SK-MEL-5 (cell line): ENCODE results near the gene NMRAL1. TPM values are rescaled to one million over a fixed set of nuclear protein-coding genes. Genes with fewer than 3 reads are reported as not detected.
A peak's percentile ranks its signal among the peaks of the same experiment; 100 is the strongest.

Experiments used
- DNase-seq: peaks from one replicate; pipeline ENCODE4 v3.0.0-alpha.2; 2016; ENCODE audit warnings: low read depth, low spot score
- in situ Hi-C: cut with HindIII; loops from 2 replicates; pipeline ENCODE4 v1.10.0; 2016; ENCODE audit warnings: low sequenced_read_pairs, high pct_unique_total_duplicates, low pct_unique_long_range_greater_than_20kb
- polyA plus RNA-seq, 2 experiments: library from polyadenylated mRNA; depleted of rRNA; stranded (reverse); fragments of >200 nt; gene quantifications; 2 replicates each; pipeline ENCODE4 v1.2.3, GENCODE V29; 2015
- total RNA-seq: library from RNA; depleted of rRNA; stranded (reverse); fragments of >200 nt; shearing (Covaris generic); gene quantifications from 2 replicates; pipeline ENCODE4 v1.2.3, GENCODE V29; 2014; rRNA removed

Gene NMRAL1
- total RNA-seq = 33.7 and 34.5 TPM in 2 replicates
- polyA plus RNA-seq (2015; cell fraction: cytosol; rRNA removed) = 51.3 and 65.3 TPM in 2 replicates
- polyA plus RNA-seq (2015; cell fraction: nucleus; rRNA removed) = 106 and 115 TPM in 2 replicates

DNA sequence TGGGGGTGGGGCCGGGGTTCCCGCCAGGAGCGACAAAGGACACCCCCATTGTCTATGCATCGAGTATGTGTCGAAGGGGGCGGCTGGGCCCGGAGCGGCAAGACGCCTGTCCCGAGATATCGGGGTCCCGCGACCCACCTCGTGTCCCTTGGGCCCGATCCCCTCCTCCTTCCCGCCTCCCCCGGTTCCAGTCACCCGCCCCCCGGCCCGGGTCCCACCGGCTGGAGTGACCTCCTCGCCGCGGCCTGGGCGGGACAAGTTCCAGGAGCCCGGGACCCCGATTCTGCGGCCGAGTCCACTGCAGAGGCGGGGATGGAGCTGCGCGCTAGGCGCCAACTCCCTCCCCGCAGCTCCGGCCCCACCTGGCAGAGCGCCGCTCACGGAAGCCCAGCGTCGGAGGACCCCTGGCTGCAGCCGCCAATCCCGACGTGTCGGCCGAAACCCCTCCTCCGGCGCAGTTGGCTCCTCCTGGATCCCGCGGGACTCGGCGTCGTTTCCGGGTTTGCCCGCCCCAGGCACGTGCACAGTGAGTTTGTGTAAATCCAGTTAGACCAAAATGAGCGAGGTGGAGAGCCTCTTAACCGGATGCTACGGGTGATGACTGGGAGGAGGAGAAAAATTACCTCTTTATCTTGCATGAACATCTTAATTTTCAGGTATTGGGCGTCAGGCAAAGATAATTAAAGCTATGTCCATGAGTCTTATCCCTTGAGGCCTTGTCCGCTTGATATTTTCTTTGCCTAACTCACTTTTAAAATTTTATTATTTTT, at the start of gene NMRAL1:
TSS of gene NMRAL1 (minus strand) at position 434 of the 770 bp plus-strand sequence. CDS start 493 bp downstream, outside the sequence.
- in situ Hi-C loops = no loop called here
- peak; percentile 93 for DNase-seq

DNA sequence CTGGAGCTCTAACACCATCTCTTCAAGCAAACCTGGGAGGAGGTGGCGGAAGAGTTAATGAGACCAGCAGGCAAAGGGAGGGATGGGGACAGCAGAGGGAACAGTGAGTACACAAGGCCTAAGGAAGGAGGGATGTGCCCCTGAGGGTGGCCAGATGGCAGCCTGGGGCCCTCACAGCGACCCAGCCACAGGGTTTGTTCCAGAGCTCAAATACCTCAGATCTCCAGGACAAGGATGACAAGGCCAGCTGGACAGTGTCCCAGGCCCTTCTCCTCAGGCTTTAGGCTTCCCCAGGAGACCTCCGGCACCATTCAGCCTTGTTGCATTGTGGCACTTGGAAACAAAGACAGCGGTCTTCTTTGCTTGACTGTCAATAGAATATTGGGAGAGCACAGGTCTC, 49.3 kb upstream of the NMRAL1 start:
- DNase-seq = no peak

DNA sequence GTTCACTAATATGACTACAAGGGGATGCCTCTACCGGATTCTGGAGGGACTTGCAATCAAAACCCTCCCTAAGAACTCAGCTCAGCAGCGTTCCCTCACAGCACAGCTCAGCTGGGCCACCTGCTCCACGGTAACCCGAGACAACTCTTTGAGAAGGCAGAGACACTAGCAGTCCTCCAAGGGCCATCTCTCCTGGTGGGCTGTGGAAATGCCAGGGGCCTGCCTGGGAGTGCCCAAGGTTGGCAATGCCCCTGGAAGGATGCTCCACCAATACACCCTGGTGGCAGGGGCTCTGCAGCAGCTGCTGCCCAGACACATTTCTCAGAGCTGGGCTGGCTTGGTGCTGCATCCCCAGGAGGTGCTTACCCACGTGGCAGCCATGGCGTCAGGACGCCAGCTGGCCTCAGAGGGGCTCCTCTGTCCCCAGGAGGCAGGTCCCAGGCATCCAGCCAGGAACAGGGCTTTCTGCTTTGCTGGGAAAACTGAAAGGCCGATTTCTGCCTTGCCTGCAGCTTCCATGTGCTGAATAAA, 47.7 kb upstream of the NMRAL1 start:
- in situ Hi-C loops = no loop called here
- no peak for DNase-seq

More for the DNA sequence above, 49.3 kb upstream of the NMRAL1 start:
- in situ Hi-C loops = no loop called here

DNA sequence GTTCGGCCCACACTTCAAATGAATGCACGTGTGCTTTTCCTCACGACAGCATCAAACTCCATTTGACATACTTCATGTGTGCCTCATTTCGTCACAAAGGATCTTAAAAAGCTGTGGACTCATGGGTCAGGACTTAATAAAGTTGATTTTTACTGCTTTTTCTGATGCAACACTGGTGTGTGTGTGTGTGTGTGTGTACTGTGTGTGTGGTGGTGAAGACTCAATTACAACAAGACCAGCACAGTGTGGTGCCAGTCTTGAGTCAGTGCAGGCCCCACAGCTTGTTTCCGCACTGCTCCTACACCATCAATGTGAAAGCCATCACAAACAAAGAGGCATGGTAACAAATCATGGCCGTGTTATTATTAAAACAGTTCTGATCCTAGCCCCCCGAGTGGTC, 46.5 kb upstream of the NMRAL1 start:
- no peak for DNase-seq

DNA sequence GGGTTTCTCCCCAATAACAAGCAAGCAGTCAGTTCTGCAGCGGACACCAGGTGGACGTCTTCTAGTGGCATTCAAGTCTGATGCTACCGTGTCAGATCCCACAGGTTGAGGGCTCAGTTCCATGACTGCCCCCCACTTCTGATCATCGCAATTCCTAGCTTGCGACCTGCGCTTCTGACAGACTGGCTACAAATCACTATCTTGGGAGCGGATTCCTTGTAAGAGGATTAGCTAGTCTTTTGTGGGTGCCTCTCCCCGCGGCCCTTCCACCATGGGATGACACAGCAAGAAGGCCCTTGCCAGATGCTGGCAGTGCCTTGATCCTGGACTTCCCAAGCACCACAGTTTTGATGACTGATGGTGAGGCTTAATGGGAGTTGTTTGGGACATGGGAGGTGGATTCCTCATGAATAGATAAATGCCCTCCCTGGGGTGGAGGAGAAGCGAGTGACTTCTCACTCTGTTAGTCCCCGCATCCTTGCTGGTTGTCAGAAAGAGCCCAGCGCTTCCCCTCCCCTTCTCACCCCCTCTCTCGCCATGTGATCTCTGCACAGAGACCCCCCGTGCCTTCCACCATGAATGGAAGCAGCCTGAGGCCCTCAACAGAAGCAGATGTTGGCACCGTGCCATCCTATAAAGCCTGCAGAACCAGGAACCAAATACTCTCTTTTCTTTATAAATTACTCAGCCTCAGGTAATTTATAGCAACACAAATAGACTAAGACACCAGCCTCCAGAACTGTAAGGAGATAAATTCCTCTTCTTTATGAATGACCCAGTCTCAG, 45.0 kb upstream of the NMRAL1 start:
- DNase-seq = no peak
- in situ Hi-C loops = no loop called here

More for the DNA sequence above, 46.5 kb upstream of the NMRAL1 start:
- in situ Hi-C loops = no loop called here

DNA sequence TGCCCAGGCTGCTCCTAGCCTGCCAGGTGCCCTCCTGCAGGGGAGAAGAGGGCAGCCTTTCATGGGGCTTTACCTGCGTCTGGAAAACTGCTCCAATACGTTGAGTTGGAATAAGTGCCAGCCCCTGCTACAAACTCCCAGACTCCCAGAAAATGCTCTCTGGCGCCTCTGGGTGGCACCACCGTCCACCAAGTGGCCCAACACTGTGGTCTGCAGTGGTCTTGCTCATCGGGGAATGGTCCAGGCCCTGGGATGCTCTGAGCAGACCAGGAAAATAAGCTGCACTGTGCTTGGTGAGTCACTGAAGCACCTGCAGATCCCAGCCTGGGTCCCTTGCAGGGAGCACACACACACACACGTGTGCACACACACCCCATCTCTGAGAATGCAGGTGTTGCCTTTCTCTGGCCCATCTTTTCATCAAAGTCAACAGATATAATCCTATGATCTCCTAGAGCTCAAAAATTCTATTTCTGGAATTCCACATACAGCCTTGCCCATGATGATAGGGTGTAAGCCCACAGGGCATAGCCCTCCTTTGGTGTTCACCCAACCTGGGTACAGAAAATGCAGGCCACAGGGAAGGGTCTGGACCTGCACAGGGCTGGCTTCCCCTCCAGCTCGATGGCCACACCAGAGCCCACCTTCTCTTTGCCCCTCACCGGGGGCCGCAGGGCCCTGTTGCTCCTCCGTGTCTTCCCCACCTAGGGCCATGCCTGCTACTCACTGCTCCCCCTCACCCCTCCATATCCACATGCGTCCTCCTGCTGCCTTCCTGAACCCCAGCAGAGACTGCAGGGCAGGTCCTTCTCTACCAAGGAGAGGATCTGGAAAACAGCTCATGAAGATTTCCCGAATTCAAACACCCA, 43.6 kb upstream of the NMRAL1 start:
- peak; percentile 70 for DNase-seq
- in situ Hi-C loops = no loop called here

DNA sequence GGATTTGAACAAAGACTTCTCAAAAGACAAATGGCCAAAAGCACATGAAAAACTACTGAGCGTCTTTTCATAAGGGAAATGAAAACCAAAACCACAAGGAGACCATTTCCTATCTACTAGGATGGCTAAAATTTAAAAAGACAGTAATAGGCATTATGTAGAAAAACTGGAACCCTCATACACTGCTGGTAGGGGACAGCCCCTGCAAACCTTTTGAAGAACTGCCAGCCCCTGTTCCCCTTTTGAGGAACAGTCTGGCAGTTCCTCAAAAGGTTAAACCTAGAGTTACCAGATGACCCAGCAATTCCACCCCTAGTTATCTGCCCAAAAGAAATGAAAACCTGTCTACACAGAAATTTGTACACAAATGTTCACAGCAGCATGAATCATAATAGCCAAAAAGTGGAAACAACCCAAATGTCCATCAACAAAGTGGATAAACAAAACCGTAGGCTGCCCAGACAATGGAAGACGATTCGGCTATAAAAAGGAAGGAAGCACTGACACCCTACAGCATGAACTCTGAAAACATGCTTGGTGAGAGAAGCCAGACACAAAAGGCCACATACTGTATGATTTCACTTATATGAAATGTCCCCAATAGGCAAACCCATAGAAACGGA, 41.3 kb upstream of the NMRAL1 start:
- peak; percentile 55 for DNase-seq
- in situ Hi-C loops = no loop called here

DNA sequence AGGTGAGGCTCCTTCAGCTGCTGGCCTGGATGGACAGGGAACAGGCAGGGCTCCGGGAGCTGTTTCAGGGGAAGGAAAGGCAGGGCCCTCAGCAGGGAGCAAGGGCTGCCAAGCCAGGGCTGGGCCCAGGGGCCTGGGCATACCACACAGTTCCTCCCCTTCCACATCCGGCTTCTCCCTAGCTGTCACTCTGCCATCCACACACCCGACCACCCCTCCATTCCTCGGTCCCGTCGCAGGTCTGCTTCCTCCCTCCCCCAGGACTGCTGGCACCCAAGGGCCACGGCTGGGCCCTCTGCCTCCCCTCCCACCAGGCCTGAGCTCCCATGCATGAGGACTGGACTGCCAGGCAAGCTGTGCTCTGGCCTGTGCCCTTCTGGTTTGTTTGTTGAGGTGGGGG, 40.2 kb upstream of the NMRAL1 start:
- in situ Hi-C loops = no loop called here
- no peak for DNase-seq

DNA sequence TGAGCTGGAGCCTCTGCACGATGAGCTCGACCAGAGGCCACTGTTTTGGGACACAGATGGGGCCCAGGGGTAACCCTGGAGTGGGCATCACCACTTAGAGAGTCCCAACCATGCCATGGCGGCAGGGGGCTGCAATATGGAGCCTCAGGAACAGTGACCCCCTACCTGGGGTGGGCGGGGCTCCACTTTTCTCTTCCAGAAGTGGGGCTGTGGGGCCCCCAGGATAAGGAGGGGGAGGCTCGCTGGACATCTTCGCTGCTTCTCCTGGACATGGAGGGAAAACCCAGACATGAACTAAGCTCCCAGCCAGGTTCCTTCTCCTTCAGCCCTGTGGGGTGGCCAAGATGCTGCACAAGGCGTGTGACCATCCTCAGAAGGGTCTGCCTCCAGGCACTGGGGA, 39.5 kb upstream of the NMRAL1 start:
- in situ Hi-C loops = no loop called here
- no peak for DNase-seq

DNA sequence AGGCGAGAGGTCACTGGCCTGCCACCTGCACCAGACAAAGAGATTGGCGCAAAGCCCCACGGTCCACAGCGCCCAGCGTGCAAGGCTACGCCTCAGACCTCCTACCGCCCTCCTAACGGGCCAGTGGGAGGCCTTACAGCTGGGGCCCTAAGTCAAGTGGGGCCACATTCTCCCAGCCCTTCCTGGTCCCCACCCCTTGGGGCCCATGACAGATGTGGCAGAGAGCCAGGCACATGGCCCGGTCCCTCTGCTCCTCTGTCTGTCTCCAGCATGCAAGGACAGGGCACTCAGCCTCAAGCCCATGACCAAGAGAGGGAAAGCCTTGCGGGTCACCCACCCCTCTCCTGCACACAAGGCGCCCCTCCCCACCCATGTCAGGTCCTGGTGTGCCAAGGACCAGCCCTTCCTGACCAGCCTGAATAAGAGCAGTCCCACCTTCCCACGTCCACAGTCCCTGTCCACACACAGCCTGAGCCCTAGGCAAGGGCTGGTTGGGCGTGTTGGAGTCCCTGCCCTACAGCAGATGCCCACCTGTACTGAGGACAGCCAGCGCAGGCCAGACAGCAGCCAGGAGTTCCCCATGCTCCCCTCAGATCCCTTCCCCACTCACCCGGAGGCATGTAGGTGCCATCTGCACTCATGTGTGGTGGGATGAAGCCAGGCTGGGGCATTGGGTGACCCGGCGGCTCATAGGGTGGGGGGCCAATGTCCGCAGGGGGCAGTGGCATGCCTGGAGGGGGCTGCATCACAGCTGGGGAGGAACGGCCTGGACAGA, 38.8 kb upstream of the NMRAL1 start:
- in situ Hi-C loops = no loop called here
- no peak for DNase-seq

DNA sequence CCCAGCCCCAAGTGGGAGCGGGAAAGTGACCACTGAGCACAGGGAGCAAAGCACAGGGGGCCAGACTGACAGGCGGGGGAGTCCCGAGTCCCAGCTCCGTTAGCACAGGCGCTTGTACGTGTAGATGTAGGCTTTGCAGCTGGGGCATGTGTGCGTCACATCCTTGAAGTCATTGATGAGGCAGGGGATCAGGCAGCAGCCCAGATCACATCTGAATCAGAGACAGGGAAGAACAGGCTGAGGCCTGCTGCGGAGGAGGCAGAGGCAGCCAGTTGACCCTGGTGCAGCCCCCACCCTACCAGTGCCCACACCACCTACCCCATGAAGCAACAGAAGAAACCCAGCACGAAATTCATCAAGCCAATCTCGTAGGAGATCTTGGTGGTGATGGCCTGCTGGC, 38.0 kb upstream of the NMRAL1 start:
- no peak for DNase-seq
- in situ Hi-C loops = no loop called here

DNA sequence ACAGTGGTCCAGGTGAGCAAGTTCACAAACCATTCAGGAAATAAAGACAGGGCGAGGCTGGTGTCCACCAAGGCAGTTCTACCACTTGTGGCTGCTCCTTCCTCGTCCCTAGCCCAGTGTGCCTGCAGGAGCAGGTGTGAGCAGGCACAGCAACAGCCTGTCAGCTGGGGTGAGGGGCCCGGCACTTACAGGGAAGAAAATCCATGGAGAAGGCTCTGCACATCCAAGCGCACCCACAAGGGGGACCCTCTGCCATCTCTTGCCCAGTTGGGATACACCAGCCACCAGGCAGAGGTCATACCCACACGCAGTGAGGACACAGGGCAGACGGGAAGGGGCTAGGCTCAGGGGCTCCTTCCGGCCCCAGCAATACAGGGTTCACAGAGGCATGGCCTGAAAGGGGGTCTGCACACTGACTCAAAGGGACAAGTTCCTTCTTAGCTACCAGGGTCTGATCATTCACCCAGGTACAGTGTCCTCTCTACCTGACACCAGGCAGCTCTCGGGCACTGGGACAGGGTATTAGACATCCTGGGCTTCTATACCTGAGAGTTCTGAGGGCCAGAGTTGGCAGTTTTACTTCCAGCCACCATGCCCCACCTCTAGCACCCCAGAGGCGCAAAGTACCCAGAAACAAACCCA, 37.1 kb upstream of the NMRAL1 start:
- DNase-seq = peak; percentile 70
- in situ Hi-C loops = no loop called here

DNA sequence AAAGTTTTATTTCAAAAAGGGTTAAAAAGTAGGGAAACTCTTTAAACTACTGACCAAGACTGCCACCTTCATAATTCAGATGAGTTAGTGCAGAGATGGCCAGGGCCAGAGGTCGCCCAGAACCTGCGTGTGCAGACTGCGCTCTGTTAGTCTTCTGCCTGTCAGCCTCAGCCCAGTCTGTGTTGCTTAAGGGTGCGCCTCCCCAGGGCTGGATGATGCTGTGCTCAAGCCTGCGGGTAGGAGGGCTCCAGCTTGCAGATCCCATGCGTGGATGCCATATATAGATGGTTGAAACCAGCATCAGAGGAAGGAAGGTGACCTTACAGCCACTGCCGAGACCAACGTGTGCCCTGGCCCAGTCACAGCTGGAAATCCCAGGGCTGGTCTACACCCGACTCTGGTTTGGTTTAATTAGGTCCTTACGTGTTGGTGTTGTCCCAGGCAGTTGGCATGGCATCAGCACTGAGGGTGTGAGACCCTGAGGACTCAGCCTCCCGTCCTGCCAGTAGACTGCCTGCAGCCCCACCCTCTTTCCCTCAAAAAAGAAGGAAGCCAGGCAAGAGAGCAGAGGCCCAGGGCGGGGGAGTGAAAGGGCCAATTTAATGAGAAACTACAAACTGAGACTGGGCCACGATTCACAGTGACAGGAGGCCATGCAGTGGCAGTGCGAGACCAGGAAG, 36.5 kb upstream of the NMRAL1 start:
- no peak for DNase-seq
- in situ Hi-C loops = no loop called here

DNA sequence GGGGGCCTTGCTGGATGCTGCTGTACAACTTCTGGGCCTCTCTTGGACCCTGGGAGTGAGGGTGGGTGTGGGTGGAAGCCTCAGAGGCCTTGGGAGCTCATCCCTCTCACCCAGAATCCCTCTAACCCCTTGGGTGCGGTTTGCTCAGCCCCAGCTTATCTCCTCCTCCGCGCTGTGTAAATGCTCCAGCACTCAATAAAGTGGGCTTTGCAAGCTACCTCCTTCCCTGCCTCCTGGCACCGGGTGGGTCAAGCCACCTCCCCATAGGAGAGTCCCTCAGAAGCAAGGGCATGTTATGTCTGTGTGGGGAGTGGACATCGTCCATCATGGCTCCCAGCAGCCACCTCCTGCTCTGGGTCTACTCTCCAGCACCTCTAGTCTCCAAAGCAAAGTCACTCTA, 35.7 kb upstream of the NMRAL1 start:
- no peak for DNase-seq
- in situ Hi-C loops = no loop called here

DNA sequence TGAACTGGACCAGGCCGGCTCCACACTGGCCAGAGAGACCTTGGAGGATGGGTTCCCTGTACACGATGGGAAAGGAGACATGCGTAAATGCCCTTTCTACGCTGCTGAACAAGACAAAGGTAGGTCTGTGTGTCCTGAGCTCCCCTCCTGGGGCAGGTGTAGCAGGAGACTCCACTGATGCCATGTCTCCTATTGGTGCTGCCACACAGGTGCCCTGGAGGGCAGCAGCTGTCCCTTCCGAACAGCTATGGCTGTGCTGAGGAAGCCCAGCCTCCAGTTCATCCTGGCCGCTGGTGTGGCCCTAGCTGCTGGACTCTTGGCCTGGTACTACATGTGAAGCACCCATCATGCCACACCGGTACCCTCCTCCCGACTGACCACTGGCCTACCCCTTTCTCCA, 35.0 kb upstream of the NMRAL1 start:
- DNase-seq = no peak
- in situ Hi-C loops = no loop called here

DNA sequence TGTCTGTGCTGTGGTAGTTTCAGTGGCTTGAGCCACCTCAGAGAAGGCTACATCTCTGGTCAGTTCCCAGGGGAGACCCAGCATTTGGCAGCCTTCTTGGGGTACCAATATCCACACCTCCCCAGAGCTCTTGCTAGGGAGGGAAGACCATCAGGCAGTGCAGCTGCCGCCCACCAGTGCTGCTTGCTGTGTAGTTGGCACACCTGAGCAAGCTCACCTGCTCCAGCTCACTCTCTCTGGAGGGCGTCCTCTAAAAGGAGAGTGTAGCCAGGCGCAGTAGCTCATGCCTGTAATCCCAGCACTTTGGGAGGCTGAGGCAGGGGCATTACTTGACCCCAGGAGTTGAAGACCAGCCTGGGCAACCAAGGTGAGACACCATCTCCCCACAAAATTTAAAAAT, 34.4 kb upstream of the NMRAL1 start:
- no peak for DNase-seq
- in situ Hi-C loops = no loop called here
